SK-N-SH (cell line): Measurements from ENCODE around the gene AJUBA. TPM values are rescaled to one million over a fixed set of nuclear protein-coding genes. Genes with fewer than 3 reads are reported as not detected.
A peak's percentile ranks its signal among the peaks of the same experiment; 100 is the strongest.

Source experiments
- CTCF ChIA-PET: fragments of 300-600, 350-600 bp; formaldehyde crosslinking; extraction: SDS; loops from one replicate; lab custom pipeline; 2021; lab: Yijun Ruan, JAX
- POLR2A ChIA-PET: fragments of 350-600 bp; sonication (Branson Sonifier 250); formaldehyde crosslinking; extraction: SDS; loops from one replicate; lab custom pipeline; 2020; ENCODE audit warnings: antibody characterized with exemption, inconsistent platforms; lab: Yijun Ruan, JAX
- DNase-seq: peaks from one replicate; pipeline ENCODE4 v3.0.0; 2012
- H2AFZ ChIP-seq: fragments of 200-600 bp; sonication (generic); 2 replicates; pipeline ENCODE4 v1.8.1; 2016; ENCODE audit warnings: antibody characterized with exemption, mild to moderate bottlenecking, low read depth
- H3F3A ChIP-seq: fragments of 200-600 bp; sonication (generic); replicated peaks from 2 replicates; pipeline ENCODE3; 2016; ENCODE audit warnings: antibody characterized with exemption, mild to moderate bottlenecking; ENCODE audit not compliant: insufficient read depth
- H3K27ac ChIP-seq, 2 experiments: fragments of 200-500 bp in 1 of 2; fragments of 200-600 bp in 1 of 2; sonication (Bioruptor generic) in 1 of 2; sonication (generic), shearing (Covaris generic) in 1 of 2; 2 replicates each; pipeline versions ENCODE4 v1.5.1 to v1.6.1; 2014 to 2016; ENCODE audit warnings: low read depth in 2 of 2, inconsistent platforms in 1 of 2, low read length in 1 of 2, mild to moderate bottlenecking in 1 of 2, mixed read lengths in 1 of 2
- H3K27me3 ChIP-seq: fragments of 200-600 bp; sonication (generic), shearing (Covaris generic); 2 replicates; pipeline ENCODE4 v1.6.1; 2016; ENCODE audit warnings: mixed run types; ENCODE audit not compliant: insufficient read depth
- H3K36me3 ChIP-seq, 2 experiments: fragments of 200-500 bp in 1 of 2; fragments of 200-600 bp in 1 of 2; sonication (Bioruptor generic) in 1 of 2; sonication (generic) in 1 of 2; replicated peaks in 1 of 2; 2 replicates each; pipeline versions ENCODE3 to v1.5.1; 2014 to 2016; ENCODE audit warnings: low read length in 1 of 2, mild to moderate bottlenecking in 1 of 2; ENCODE audit not compliant: insufficient read depth in 2 of 2, control insufficient read depth in 1 of 2
- H3K4me1 ChIP-seq, 2 experiments: fragments of 200-500 bp in 1 of 2; fragments of 200-600 bp in 1 of 2; sonication (Bioruptor generic) in 1 of 2; sonication (generic), shearing (Covaris generic) in 1 of 2; 2 replicates each; pipeline versions ENCODE4 v1.5.1 to v1.6.1; 2014 to 2016; ENCODE audit warnings: low read depth in 1 of 2, low read length in 1 of 2, mixed run types in 1 of 2; ENCODE audit not compliant: insufficient read depth in 2 of 2, control insufficient read depth in 1 of 2
- H3K4me2 ChIP-seq: fragments of 200-600 bp; sonication (generic), shearing (Covaris generic); 2 replicates; pipeline ENCODE4 v1.6.1; 2017; ENCODE audit warnings: mixed run types
- H3K4me3 ChIP-seq, 2 experiments: fragments of 200-500 bp in 1 of 2; fragments of 200-600 bp in 1 of 2; sonication (Bioruptor generic) in 1 of 2; sonication (generic), shearing (Covaris generic) in 1 of 2; 2 replicates each; pipeline versions ENCODE4 v1.5.1 to v1.8.1; 2014 to 2016; ENCODE audit warnings: low read depth in 2 of 2, inconsistent platforms in 1 of 2, low read length in 1 of 2, mild to moderate bottlenecking in 1 of 2, mixed read lengths in 1 of 2, moderate library complexity in 1 of 2
- H3K79me2 ChIP-seq: fragments of 200-600 bp; sonication (generic); 2 replicates; pipeline ENCODE4 v1.8.1; 2017; ENCODE audit warnings: mild to moderate bottlenecking; ENCODE audit not compliant: insufficient read depth
- H3K9ac ChIP-seq: fragments of 200-600 bp; sonication (generic); 2 replicates; pipeline ENCODE4 v1.6.1; 2017; ENCODE audit warnings: mixed run types
- H3K9me2 ChIP-seq: fragments of 200-600 bp; sonication (generic); 2 replicates; pipeline ENCODE4 v1.6.1; 2017; ENCODE audit warnings: mixed run types
- H3K9me3 ChIP-seq: fragments of 200-600 bp; sonication (generic); 2 replicates; pipeline ENCODE4 v1.6.1; 2017; ENCODE audit warnings: mixed run types, mild to moderate bottlenecking, moderate library complexity
- H4K20me1 ChIP-seq: fragments of 200-600 bp; sonication (generic); 2 replicates; pipeline ENCODE4 v1.6.1; 2017; ENCODE audit warnings: mild to moderate bottlenecking, mixed run types; ENCODE audit not compliant: insufficient read depth
- EP300 ChIP-seq, 2 experiments: IDR thresholded peaks; 2 replicates each; pipeline versions ENCODE4 v1.4.0 to v1.6.1; 2012; ENCODE audit warnings: borderline replicate concordance in 1 of 2, low read depth in 1 of 2, low read length in 1 of 2
- EZH2phosphoT487 ChIP-seq: fragments of 200-600 bp; sonication (generic); IDR thresholded peaks from 2 replicates; pipeline ENCODE4 v1.6.1; 2017; ENCODE audit warnings: low read depth, mixed run types, mild to moderate bottlenecking, antibody characterized with exemption, moderate library complexity, borderline replicate concordance
- FOSL2 ChIP-seq: IDR thresholded peaks from 2 replicates; pipeline ENCODE4 v1.4.0; 2012; ENCODE audit warnings: low read depth, mild to moderate bottlenecking, moderate library complexity, borderline replicate concordance
- FOXJ3 ChIP-seq: sonication (generic); formaldehyde crosslinking; IDR thresholded peaks from 2 replicates; pipeline ENCODE4 v1.5.1; 2020; ENCODE audit warnings: mild to moderate bottlenecking, missing genetic modification reagents
- FOXM1 ChIP-seq: IDR thresholded peaks from 2 replicates; pipeline ENCODE4 v1.4.0; 2012; ENCODE audit warnings: low read depth, mild to moderate bottlenecking
- GATA2 ChIP-seq: sonication (generic); formaldehyde crosslinking; IDR thresholded peaks from 2 replicates; pipeline ENCODE4 v1.5.0; 2020; ENCODE audit warnings: mild to moderate bottlenecking, missing genetic modification reagents
- JUND ChIP-seq: IDR thresholded peaks from 2 replicates; pipeline ENCODE4 v1.4.0; 2012
- MEF2A ChIP-seq: IDR thresholded peaks from 2 replicates; pipeline ENCODE4 v1.4.0; 2012; ENCODE audit warnings: low read depth, borderline replicate concordance
- NRF1 ChIP-seq: IDR thresholded peaks from 2 replicates; pipeline ENCODE4 v1.6.1; 2012; ENCODE audit warnings: low read depth, mild to moderate bottlenecking, low read length
- RXRA ChIP-seq: IDR thresholded peaks from 2 replicates; pipeline ENCODE4 v1.4.0; 2012; ENCODE audit warnings: low read depth, mild to moderate bottlenecking, borderline replicate concordance
- SIN3A ChIP-seq: IDR thresholded peaks from 2 replicates; pipeline ENCODE4 v1.6.1; 2012; ENCODE audit warnings: low read depth, mild to moderate bottlenecking, low read length, moderate library complexity, borderline replicate concordance
- SMC3 ChIP-seq: IDR thresholded peaks from 2 replicates; pipeline ENCODE4 v1.6.1; 2012; ENCODE audit warnings: low read depth, low read length, improper control_type of control experiment
- WGBS: methylation state at CpG from one replicate; pipeline ENCODE4 v1.1.6; 2017; ENCODE audit warnings: low lambda C conversion rate; 5-methylcytosine and 5-hydroxymethylcytosine counted together
- polyA plus RNA-seq, 3 experiments: library from polyadenylated mRNA; depleted of rRNA; stranded (reverse); fragments of >200 nt; gene quantifications; 2 replicates each; pipeline ENCODE4 v1.2.3, GENCODE V29; 2012
- TF ChIP-seq, protein P1 (sequence below): fragments of 150-350 bp; IDR thresholded peaks from 2 replicates; pipeline ENCODE4 v1.6.1; 2016; ENCODE audit warnings: mild to moderate bottlenecking, low read depth, low read length
- TF ChIP-seq, protein P2 (sequence below): IDR thresholded peaks from 2 replicates; pipeline ENCODE4 v1.4.0; 2012; ENCODE audit warnings: low read depth, borderline replicate concordance
- TF ChIP-seq, protein P3 (sequence below): IDR thresholded peaks from 2 replicates; pipeline ENCODE4 v1.4.0; 2012; ENCODE audit warnings: low read depth

AJUBA gene
- polyA plus RNA-seq, 1 of the 3 experiments (the other 2 are of a cell fraction): 24.4 TPM

DNA sequence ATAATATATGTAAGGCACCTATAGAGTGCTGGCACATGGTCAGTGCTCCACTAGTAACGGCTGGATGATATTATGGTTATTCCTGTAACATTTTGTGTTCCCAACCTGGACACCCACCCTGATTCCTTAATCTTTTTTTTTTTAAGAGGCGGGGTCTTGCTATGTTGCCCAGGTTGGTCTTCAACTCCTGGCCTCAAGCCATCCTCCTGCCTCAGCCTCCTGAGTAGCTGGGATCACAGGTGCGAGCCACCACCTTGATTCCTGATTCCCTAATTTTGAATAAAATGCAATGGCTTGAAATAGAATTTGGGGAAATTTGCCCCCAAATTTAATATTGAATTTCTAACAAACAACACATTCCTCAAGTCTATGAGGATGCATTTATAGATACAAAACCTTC is 20.2 kb upstream of the AJUBA start:
- Histone ChIP-seq H3F3A (peaks cover 13% of the 10 kb centered on the region), H3K36me3 (no peaks in the 10 kb centered on the region), H3K4me2 (no peak overlapping the region), H3K9me3 (no peaks in the 10 kb centered on the region), H4K20me1 (no peaks in the 10 kb centered on the region), H3K4me1 (peaks cover 10 to 15% of the 10 kb centered on the region in 2 experiments), H3K79me2 (0 out of 2 replicates have a peak, but pooled peaks cover 3% of the 10 kb centered on the region), H3K9ac (no peak overlapping the region), H2AFZ (no peak overlapping the region), H3K4me3 (no peak overlapping the region), H3K9me2 (no peaks in the 10 kb centered on the region), H3K27ac (no peak overlapping the region), H3K27me3 (no peaks in the 10 kb centered on the region)
- POLR2A ChIA-PET: no interaction called here
- CTCF ChIA-PET: interaction anchor here (6.0 to 34.9 kb wide), 2 partner anchors 16 to 50 kb away, joined by 39 to 1566 read pairs; partner anchors contain the start of genes CDH24 and PSMB11
- no peak for TF ChIP-seq SIN3A
- TF ChIP-seq FOSL2: no peak
- TF ChIP-seq JUND: no peak
- no peak for TF ChIP-seq FOXM1
- TF ChIP-seq, protein P1, sequence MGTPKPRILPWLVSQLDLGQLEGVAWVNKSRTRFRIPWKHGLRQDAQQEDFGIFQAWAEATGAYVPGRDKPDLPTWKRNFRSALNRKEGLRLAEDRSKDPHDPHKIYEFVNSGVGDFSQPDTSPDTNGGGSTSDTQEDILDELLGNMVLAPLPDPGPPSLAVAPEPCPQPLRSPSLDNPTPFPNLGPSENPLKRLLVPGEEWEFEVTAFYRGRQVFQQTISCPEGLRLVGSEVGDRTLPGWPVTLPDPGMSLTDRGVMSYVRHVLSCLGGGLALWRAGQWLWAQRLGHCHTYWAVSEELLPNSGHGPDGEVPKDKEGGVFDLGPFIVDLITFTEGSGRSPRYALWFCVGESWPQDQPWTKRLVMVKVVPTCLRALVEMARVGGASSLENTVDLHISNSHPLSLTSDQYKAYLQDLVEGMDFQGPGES: no peak
- no peak for TF ChIP-seq EZH2phosphoT487
- DNase-seq: no peak
- WGBS: 94% methylated on average over 3 of the region's 3 CpGs

DNA sequence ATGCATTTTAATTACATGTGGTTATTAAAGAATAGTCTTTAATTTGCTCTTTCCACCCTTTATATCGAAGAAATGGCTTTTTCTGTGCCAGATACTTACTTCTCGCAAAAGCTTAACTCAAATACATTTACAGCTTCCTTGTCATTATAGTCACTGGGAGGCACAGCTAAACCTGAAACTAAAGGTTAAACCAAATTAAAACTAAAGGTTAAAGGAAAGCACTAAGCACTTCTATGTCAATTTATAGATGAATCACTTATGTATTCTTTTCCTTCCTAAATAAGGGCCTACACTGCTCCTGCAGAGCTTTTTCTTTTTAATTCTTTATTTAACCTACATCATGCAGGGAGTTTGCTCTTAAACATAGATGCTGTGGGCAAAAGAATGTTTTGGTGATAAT is 18.5 kb upstream of the AJUBA start:
- DNase-seq: no peak
- H2AFZ ChIP-seq: no peak overlapping the region

DNA sequence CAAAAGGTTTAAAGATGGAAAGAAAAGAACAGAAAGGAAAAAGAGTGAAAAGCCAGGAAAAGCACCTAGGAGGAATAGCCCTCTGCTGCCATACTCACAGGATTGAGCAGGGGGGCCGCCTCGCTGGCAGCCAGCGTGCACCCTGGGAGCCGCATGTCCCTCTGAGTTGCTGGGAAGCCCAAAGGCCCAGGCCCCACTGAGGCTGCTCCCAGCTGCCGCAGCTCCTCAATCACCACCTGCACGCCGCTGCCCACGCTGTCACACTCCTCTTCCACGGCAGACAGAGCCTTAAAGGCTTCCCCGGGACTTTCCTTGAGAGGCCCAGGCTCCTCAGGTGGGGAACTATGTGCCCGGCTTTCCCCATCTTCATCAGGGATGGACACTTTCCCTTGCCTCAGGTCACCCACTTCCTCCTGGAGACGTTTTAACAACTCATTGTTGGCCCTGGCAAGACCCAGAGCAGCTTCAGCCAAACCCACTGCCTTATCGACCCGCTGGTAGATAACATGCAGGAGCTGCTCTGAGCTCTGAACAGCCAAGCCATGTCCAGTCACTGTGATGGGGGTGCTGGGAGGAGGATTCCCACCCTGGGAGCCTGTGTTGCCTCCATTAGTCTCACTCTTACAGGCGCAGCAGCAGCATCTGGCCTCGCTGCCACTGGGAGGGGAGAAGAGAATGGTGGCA is 16.1 kb upstream of the AJUBA start:
- Histone ChIP-seq H3K9ac (no peak overlapping the region), H3K4me1 (peaks cover 4 to 25% of the 10 kb centered on the region in 2 experiments; a peak in 3 of 4 replicates), H3K36me3 (no peaks in the 10 kb centered on the region), H3K4me2 (no peak overlapping the region), H3K4me3 (no peak overlapping the region), H3K79me2 (no peaks in the 10 kb centered on the region), H4K20me1 (no peaks in the 10 kb centered on the region), H3K27me3 (no peaks in the 10 kb centered on the region), H3F3A (no peaks in the 10 kb centered on the region), H2AFZ (no peak overlapping the region), H3K9me2 (no peaks in the 10 kb centered on the region), H3K27ac (no peak overlapping the region), H3K9me3 (no peaks in the 10 kb centered on the region)
- TF ChIP-seq NRF1 (no peak), RXRA (no peak), FOXJ3 (CRISPR knock-in tag) (no peak), MEF2A (no peak), GATA2 (no peak), SMC3 (no peak), EP300 (IDR thresholded peaks at IDR 0.05; ENCODE audit: borderline replicate concordance in 1 of 2, low read depth in 1 of 2, low read length in 1 of 2) (no peak)
- TF ChIP-seq, protein P2, sequence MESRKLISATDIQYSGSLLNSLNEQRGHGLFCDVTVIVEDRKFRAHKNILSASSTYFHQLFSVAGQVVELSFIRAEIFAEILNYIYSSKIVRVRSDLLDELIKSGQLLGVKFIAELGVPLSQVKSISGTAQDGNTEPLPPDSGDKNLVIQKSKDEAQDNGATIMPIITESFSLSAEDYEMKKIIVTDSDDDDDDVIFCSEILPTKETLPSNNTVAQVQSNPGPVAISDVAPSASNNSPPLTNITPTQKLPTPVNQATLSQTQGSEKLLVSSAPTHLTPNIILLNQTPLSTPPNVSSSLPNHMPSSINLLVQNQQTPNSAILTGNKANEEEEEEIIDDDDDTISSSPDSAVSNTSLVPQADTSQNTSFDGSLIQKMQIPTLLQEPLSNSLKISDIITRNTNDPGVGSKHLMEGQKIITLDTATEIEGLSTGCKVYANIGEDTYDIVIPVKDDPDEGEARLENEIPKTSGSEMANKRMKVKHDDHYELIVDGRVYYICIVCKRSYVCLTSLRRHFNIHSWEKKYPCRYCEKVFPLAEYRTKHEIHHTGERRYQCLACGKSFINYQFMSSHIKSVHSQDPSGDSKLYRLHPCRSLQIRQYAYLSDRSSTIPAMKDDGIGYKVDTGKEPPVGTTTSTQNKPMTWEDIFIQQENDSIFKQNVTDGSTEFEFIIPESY: no peak
- ChIA-PET CTCF (interaction anchor here (1.1 to 34.9 kb wide), 5 partner anchors 14 to 69 kb away, joined by 3 to 1566 read pairs (median 3); partner anchors contain the start of genes AJUBA, CDH24 and PSMB11), POLR2A (interaction anchor here (3.5 kb wide), 1 partner anchor 8 kb away, joined by 20 read pairs; no protein-coding TSS in a partner anchor)
- 93% methylated on average over 16 of the region's 16 CpGs for WGBS
- DNase-seq: peak; percentile 11

More for the DNA sequence above, 18.5 kb upstream of the AJUBA start:
- no peak overlapping the region for H3K4me3 ChIP-seq
- ChIA-PET POLR2A (no interaction called here), CTCF (interaction anchor here (1.1 to 34.9 kb wide), 5 partner anchors 14 to 128 kb away, joined by 3 to 1566 read pairs (median 4); partner anchors contain the start of genes AJUBA, CDH24 and PSMB11)
- H3K36me3 ChIP-seq: no peaks in the 10 kb centered on the region
- H3K27me3 ChIP-seq: no peaks in the 10 kb centered on the region
- peaks cover 0 to 20% of the 10 kb centered on the region in 2 experiments; a peak in 2 of 4 replicates for H3K4me1 ChIP-seq
- H3K4me2 ChIP-seq: no peak overlapping the region
- 94% methylated on average over 2 of the region's 2 CpGs for WGBS
- H3K79me2 ChIP-seq: no peaks in the 10 kb centered on the region
- no peaks in the 10 kb centered on the region for H4K20me1 ChIP-seq
- no peak overlapping the region for H3K27ac ChIP-seq
- H3K9me3 ChIP-seq: no peaks in the 10 kb centered on the region
- TF ChIP-seq, protein P3, sequence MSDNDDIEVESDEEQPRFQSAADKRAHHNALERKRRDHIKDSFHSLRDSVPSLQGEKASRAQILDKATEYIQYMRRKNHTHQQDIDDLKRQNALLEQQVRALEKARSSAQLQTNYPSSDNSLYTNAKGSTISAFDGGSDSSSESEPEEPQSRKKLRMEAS: no peak
- no peaks in the 10 kb centered on the region for H3K9me2 ChIP-seq
- peaks cover 8% of the 10 kb centered on the region for H3F3A ChIP-seq
- no peak overlapping the region for H3K9ac ChIP-seq
